GM18858 (cell line): ENCODE data around the gene FDX1.

Source experiments
- ATAC-seq: cut with Tn5 transposase; IDR thresholded peaks from one replicate; pipeline ENCODE4 v1.9.1; 2021; ENCODE audit not compliant: unreplicated experiment

The FDX1 gene

GRCh38 chr11:110467556-110467955, 37.8 kb downstream of the FDX1 start:
- no peak for ATAC-seq

GRCh38 chr11:110468121-110468520, 38.4 kb downstream of the FDX1 start:
- no peak for ATAC-seq

DNA sequence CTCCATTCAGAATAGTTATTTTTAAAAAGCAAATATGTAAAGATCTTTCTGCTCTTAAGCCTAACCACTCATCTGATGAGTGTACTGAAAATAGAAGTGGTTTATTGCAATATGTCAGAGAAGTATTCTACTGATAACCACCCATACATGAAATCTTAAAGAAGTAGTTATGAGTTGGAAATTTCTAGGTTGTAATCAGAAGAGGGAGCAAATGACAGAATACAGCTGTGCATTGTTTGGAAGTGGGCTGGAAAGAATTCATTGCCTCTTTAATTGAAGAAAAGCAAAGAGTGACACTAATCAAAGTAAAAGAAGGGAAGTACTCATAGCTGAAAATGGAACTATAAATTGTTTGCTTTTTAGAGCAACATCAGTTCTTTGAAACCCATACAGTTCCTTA, 39.4 kb downstream of the FDX1 start:
- ATAC-seq: no peak

- ATAC-seq: no peak
These were observed 41.0 kb downstream of the FDX1 start for GRCh38 chr11:110470716-110471115.

DNA sequence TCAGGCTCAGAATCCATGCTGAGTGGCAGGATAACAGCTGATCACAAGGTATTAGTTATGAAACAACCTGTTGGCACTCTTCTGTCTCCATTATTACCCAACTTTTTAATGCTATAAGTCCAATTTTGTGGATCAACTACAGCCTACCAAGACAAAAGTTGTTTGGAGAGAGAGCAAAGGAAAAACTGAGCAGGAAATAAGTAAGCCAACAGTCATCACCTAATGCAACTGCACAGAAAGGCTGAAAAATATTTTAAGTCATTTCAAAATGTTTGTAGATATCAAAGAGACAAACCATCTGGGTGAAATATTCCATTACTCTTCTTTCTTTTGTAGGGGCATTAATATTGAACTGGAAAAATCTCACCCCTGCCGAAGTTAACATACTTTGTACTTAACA, 41.6 kb downstream of the FDX1 start:
- no peak for ATAC-seq

DNA sequence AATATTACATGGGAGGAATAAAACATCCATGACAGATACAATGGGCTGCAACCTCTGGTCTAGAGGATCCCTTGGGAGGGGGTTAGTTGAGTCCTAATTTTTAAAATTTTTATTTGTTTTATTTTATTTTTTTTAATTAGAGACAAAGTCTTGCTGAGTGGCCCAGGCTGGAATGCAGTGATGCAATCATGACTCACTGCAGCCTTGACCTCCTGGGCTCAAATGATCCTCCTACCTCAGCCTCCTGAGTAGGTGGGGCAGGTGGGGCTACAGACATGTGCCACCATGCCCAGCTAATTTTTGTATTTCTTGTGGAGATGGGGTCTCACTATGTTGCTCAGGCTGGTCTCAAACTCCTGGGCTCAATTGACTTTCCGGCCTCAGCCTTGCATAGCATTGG, 43.1 kb downstream of the FDX1 start:
- no peak for ATAC-seq

GRCh38 chr11:110473706-110474105, 44.0 kb downstream of the FDX1 start:
- ATAC-seq: no peak

GRCh38 chr11:110474578-110474977, 44.8 kb downstream of the FDX1 start:
- no peak for ATAC-seq

DNA sequence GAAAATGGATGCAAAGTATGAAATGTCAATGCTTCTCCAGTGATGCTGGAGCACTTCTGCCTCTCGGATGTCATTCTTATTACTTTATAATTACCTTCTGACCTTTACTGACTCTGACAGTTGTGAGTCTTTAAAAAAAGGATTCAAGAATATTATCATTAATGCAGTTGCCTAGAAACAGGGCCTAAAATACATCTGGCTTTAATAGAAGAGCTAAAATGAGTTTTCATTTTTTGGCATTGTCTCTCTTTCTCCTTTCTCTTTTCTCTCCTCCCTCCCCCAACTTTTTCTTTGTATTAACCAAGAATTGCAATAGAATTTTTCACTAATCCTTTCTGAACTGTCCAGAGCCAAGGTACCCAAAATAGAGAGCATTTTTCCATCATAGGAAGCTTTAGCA, 45.9 kb downstream of the FDX1 start:
- no peak for ATAC-seq

DNA sequence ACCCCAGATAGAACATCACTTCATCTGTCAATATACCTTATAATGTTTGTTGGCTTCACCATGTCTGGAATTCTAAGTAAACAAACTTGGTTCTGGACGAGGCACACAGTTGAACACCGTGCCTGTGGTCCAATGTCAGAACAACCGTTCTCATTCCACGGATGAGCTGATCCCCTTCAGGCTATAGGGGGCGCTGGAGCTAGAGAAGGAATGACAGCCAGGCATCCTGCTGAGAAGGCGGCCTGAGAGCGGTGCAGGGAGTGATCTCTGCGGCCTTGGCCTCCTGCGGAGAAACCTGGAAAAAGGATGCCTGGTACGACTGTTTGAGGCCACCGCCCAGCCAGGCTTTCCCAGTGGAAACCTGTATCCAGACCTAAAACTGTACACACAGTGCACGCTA, 48.7 kb downstream of the FDX1 start:
- ATAC-seq: no peak

DNA sequence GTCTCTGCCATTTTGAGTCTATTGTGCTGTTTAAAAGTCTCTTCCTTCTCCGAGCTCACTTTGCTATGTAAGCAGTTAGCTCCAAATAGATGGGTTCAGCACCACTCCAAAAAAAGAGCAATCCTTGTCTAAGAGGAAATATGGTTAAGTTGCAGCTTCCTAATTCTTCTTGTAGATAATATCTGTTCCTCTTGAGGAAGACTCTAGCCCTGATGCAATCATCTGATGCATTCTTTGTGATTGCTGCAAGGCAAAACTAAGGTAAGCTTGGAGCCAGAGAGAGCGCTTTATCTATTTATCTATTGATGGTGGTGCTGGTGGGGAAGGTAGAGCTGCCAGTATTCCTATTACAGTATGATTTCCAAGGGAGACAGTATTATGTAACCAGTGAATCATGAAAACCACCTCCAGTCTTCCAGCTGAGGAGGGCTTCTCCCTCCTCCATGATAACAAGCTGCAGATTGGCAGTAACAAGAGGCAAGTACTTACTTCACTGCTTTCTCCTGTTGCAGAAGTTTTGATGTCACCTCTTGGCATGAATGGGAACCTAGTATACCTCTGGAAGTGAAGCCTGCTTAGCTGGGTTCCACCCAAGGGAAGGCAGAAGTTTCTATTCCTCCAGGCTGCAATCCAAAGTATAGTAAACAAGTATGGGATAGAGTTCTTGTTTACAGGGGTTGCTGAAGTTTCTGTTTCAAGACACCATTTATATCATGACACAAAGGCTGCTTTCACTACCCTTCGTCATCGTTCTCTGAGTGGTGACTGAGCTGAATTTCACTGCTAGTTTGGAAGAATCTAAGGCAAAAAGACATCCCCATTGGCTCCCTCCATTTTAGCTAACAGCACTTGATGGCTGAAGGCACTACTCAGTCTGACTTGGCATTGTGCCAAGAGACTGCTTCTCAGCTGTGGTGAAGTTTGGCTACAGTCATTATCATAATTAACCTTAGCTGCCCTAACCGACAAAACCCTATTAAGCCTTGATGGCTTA, 49.7 kb downstream of the FDX1 start:
- ATAC-seq: no peak

- no peak for ATAC-seq
These were observed 51.8 kb downstream of the FDX1 start for GRCh38 chr11:110481523-110481922.

DNA sequence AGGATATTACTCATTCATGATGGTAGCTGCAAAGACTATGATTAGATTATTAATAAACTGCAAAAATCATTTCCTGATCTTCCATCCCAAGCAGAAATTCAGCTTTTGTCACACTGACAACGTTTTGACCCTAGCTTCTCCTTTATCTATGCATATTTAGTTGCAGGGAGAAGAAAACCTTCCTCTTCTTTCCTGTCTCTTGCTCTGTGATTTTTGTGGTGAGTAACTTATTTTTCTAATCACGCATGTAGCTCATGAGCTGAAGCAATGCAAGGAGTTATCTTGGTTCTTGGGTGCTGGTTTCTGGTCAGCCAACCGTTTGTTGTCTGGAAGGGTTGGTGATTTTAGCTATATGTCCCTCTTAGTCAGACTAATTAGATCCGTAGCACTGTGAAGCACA, 56.4 kb downstream of the FDX1 start:
- ATAC-seq: no peak

- ATAC-seq: no peak
These were observed 58.7 kb downstream of the FDX1 start for GRCh38 chr11:110488446-110488845.

DNA sequence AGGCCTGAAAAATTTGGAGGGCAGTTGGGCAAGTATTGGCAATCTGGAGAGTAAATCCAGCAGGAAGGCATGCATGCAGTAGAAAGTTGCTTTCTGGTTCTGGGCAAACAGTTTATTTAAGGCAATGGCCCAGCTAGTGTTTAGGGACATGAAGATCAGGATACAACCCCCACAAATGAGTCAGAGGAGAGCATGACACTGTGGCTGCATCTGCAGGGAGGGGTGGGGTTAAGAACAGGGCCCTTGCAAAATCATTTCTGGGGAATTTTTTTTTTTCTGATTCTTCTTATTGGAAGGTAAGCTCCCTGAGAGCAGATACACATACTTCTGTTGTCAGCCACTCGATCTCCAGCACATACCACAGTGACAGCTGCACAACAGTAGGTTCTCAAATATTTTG, 61.1 kb downstream of the FDX1 start:
- ATAC-seq: no peak

GRCh38 chr11:110491577-110492320, 62.0 kb downstream of the FDX1 start:
- no peak for ATAC-seq

DNA sequence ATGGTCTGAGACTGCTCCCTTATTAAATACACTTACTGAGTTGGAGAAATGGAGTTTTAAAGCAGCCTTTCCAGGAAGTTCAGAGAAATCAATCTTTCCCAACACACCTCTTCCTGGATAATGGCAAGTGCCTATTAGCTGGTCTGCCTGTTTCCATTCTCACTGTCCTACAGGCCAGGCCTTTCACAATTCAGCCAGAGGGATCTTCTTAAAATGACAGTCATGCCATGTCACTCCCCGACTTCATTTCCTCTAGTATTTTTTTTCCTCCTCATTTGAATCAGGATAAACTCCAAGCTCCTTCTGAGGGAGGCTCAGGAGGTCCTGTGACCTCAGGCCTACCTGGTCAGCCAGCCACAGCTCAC, 62.6 kb downstream of the FDX1 start:
- no peak for ATAC-seq

DNA sequence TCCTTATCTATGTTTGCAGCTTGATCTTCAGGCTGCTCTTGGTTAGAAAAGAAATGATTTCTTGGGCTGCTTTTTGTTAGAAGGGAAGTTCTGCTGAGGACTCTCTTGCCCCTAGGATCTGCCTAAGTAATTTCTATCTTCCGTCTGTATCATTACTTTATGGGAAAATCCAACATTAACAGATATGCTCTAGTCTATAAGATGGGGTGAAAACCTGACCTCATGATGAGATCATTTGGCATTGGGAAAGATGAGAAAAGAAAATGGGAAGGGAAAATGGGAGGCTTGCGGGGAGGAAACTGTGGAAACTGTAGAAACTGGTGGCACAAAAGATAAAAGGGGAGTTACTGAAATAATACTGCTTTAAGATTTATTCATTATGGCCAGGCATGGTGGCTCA, 63.6 kb downstream of the FDX1 start:
- no peak for ATAC-seq

DNA sequence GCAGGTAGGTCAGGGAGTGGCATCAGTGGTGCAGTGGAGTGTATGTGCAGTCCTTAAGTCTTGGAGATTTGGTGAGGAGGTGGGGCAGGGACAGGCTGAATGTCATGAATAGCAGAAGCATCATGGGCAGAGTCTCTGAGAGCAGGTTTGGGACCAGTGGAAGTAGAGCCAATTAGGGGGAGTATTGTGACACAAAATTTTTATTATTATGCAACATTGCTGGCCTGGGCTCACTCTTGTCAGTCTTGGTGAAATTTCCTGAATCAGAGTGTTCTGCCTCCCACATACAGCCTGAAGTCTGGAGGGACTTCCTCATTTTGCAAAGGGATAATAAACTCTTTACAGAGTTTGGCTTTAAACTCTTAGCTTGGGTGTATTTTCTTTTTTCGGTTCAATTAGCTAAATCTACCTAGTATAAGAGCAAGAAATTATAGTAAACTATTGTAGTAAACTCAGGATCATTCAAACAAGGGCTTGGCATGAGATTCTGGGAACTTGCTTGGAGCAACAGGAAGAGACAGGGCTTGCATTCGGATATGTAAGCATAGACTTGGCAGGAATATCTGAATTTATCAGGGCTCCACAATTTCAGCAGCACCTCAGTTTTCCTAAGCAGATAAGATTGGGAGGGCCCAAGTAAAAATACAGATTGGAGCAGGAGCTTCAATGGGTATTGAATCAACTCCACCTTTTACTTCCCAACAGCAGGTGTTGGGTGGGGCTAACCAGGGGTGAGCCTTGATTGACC, 67.7 kb downstream of the FDX1 start:
- ATAC-seq: no peak

DNA sequence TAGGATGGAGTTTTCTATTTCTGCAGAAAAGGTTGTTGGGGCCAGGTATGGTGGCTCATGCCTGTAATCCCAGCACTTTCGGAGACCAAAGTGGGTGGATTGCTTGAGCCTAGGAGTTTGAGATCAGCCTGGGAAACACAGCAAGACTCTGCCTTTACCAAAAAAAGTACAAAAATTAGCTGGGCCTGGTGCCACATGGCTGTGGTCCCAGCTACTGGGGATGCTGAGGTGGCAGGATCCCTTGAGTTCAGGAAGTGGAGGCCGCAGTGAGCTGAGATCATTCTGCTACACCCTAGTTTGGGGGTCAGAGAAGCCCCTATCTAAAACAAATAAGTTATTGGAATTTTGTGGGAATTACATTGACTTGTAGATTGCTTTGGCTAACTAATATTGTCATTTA, 71.7 kb downstream of the FDX1 start:
- ATAC-seq: no peak

GRCh38 chr11:110505528-110506284, 76.0 kb downstream of the FDX1 start:
- ATAC-seq: no peak
